HG02981 (cell line): ENCODE data around the gene DENND5B.
"Not testable (repeated sequence)": the region's sequence is repeated elsewhere in the genome, so short reads cannot be mapped to it uniquely, and the experiment has no call there.

Experiments
- ATAC-seq: cut with Tn5 transposase; IDR thresholded peaks from one replicate; pipeline ENCODE4 v1.9.1; 2021; ENCODE audit warnings: mild to moderate bottlenecking, moderate library complexity; ENCODE audit not compliant: unreplicated experiment

DENND5B gene

GRCh38 chr12:31508436-31509150, 82.3 kb downstream of the DENND5B start:
- no peak for ATAC-seq

DNA sequence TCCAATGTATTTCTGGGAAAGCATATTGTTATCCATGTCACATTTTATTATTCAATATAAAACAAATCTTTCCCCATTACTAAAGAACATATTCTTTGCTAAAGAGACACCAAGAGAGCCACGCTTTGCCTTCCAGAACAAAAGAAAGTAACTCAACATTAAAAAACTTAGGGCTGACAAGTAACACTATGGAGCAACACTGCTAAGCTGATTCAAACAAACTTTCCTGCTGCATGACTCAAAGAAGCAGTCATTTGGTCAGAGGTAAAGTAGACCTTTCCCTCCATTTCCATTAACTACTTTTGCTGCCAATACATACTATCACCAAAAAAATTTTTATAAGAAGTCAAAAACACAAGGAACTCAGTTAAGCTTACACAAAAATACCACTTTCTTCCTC, 83.0 kb downstream of the DENND5B start:
- no peak for ATAC-seq

DNA sequence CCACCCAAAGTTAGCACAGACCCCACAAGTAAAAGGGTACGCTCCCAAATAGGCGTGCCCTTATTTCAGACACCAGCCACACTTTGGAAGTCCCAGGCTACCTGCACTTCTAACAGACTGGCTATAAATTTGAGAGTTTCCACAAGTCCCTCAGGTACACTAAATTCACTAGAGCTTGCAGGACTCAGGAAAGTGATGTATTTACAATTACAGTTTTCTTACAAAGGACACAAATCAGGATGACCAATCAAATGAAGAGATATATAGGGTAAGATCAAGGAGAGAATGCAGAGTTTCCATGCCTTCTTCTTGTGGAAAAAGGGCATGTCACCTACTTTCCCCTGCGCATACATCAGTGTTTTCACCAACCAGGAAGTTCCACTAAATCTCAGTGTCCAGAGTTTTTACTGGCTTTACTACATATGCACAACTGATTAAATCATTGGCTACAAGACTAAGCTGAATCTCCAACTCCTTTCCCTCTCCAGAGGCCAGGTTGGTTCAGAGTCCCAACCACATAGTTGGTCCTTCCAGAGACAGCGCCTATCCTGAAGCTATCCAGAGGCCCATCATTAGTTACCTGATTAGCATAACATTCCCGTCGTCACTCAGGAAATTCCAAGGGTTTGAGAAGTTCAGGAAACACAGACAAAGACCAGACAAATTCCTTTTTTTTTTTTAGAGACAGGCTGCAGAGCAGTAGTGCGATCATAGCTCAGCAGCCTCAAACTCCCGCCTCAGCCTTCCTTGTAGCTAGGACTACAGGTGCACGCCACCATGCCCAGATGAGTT, 84.2 kb downstream of the DENND5B start:
- ATAC-seq = no peak

DNA sequence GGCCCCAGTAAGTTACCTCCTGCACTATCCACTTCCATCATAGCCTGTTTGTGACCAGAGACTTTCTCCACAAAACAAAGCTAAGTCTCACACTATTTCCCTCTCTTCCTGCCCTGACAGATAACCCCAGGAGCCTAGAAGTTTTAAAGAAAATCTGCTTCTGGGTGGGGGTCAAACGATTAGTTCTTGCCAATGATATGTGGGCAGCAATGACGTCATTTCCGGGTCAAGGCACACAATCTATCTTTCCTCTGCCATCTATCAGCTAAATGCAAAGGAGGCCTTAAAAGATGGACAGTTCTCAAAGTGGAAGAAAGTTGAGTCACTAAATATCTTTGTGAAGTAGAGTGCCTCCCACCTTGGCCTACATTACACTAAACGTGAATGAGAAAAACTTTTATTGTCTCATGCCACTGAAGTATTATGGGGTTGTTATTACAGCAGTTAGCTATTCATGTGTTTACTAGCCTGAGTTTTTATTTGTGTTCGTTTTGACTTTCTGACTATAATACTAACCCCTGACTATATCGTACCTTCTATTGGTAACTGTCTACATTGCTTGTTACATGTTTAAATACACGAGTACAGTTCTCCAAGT, 86.2 kb downstream of the DENND5B start:
- ATAC-seq = no peak

- not testable (repeated sequence) for ATAC-seq
Measured at GRCh38 chr12:31501014-31501413, 89.9 kb downstream of the DENND5B start.

- no peak for ATAC-seq
Measured at GRCh38 chr12:31499567-31499966, 91.4 kb downstream of the DENND5B start.

DNA sequence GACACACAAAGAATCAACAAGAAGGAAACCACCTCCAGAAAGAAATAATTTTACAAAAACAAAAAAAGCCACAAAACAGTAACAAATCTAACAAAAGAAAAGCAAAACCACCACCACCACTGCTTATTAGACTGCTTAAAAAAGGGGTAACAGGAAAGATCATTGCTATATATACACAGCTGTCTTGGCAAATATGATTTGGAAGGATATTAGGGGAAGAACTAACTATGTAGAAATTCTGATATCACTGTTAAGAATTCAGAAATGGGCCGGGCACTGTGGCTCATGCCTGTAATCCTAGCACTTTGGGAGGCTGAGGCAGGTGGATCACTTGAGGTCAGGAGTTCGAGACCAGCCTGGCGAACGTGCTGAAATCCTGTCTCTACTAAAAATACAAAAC, 92.5 kb downstream of the DENND5B start:
- ATAC-seq = no peak

GRCh38 chr12:31496257-31496656, 94.7 kb downstream of the DENND5B start:
- no peak for ATAC-seq

GRCh38 chr12:31494455-31494854, 96.5 kb downstream of the DENND5B start:
- ATAC-seq = no peak

DNA sequence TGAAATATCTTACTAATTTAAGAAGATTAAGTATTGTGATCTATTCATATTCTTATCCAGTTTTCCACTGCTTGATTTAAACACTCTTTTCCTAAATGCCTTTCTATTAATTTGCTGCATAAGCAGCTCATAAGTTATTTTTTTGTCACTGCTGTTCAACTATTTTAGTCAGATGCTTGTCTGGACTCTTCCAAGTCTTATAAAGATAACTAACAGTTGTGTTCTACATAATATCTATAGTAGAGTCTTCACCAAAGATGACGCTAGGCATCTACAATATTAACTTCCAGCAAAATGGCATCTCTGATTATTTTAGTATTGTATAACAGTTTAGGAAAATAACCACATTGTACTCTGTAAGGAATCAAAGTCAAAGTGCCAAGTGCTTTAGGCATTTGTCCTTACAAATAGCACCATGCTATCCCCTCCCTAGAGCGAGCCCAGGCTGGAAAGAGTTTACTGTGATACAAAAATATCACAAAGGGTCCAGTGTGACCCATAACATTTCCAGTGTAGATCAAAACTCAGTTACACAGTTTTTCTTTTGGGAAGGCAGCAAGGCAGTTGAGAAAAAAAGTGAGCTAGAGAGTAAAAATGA, 98.2 kb downstream of the DENND5B start:
- ATAC-seq = no peak

GRCh38 chr12:31491841-31492598, 98.9 kb downstream of the DENND5B start:
- no peak for ATAC-seq

DNA sequence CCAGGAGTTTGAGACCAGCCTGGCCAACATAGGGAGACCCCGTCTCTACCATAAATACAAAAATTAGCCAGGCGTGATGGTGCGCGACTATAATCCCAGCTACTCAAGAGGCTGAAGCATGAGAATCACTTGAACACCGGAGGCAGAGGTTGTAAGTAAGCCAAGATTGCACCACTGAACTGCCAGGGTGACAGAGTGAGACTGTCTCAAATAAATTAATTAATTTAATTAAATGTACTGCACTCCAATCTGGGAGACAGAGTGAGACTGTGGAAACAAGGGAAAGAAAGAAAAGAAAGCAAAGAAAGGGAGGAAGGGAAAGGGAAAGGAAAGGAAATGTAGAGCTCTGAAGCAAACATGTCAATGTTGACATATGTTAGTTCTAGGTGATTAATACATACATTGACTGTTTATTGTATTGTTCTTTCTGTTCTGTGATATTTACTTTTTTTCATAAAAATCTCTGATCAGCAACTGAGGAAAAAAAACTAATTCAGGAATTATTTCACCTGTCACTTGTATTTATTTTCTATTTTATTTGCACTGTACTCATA, 99.6 kb downstream of the DENND5B start:
- no peak for ATAC-seq

- ATAC-seq = no peak
Measured at GRCh38 chr12:31488737-31489338, 102.1 kb downstream of the DENND5B start.

- ATAC-seq = no peak
Measured at GRCh38 chr12:31485571-31485970, 105.4 kb downstream of the DENND5B start.

GRCh38 chr12:31482816-31483215, 108.1 kb downstream of the DENND5B start:
- ATAC-seq = no peak

DNA sequence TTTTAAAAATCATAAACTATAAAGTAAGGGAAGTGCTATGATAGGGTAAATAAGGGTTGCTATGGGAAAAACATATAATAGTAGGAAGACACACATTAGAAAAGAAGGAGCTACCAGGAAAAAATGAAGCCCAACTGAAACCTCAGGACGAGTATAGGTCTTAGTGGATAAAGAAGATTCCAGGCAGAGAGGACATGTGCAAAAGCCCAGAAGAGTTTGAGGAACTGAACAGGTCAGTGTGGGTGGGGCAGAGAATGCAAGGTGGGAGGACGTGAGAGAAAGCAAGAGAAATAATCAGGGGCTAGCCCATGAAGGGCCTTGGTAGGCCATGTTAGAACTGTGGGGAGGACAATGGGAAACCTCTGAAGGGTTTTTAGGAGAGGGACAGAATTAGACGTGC, 109.5 kb downstream of the DENND5B start:
- no peak for ATAC-seq

DNA sequence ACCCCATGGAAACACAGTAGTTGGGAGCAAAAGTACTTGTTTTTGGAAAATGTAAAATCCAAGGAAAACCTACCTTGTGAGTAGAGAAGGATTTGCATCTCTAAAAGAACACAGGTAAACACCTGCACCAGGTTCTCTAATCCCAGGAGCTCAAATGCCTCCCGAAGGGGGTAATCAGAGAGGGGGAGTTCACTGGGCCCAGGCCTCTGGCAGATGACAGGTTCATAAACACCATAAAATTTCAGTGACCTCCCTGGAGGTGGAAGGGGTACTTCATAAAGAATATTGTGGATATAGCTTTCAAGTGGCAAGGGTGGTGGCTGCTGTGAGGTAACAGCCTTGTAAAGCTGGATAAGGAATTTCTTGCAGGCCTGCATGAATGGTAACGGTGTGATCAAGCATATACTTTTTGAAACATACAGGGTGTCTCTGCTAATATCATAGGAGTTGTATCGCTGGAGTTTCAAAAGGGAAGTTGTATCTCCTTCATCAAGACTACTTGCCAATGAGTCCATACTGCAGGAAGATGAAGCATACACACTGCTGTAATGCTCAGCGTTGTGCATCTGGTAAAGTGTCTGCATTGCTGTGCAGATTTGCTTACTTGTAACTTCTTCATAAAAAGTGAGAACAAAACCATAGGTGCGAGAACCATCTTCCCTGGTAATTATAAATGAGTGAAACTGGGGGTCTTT, 111.3 kb downstream of the DENND5B start:
- ATAC-seq = no peak

DNA sequence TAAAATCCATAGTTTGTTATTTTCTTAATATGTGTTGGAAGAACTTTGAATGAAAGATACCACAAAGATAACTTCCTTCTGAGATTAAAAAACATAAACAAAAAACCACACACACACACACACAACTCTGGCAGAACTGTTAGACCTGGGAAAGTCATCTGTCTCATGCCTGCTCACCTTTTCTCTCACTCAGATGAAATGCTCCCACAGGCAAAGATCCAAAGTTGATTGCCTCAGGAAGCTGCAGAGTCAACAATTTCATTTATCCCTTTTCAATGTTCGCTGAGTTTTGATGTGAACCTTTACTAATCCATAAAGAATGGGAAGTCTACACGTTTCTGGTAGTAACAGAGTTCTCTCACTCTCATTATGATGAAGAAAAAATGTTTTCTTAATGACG, 112.0 kb downstream of the DENND5B start:
- no peak for ATAC-seq

GRCh38 chr12:31478425-31478824, 112.5 kb downstream of the DENND5B start:
- ATAC-seq = no peak

DNA sequence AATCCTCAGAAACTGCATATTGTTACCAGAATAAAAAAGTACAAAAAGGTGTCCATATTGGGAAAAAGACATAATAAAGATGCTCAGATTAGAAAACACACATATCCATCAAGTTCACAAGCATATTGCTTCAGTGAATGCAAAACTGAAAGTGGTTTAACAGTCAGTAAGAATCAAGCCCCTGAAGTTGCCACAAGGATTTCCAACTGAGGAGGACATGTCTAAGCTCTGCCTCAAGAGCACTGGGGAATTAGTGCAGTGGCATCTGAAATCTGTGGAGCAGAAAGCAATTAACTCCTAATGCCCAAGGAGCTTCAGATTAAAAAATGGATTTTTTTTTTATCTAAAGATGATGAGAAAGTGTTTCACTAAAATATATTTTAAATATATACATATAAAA, 113.2 kb downstream of the DENND5B start:
- ATAC-seq = peak; percentile 69
